Activated effector memory CD4-positive, alpha-beta T cell treated with anti-CD3 and anti-CD28 coated beads, Interleukin-2, amount 50 U/mL, for 16 hours (primary cell): ENCODE results near the gene ZNF101.
"Not testable (repeated sequence)": the region's sequence is repeated elsewhere in the genome, so short reads cannot be mapped to it uniquely, and the experiment has no call there.

ENCODE experiments used
- DNase-seq: peaks from one replicate; pipeline ENCODE4 v3.0.0-alpha.2; 2020

ZNF101 gene

DNA sequence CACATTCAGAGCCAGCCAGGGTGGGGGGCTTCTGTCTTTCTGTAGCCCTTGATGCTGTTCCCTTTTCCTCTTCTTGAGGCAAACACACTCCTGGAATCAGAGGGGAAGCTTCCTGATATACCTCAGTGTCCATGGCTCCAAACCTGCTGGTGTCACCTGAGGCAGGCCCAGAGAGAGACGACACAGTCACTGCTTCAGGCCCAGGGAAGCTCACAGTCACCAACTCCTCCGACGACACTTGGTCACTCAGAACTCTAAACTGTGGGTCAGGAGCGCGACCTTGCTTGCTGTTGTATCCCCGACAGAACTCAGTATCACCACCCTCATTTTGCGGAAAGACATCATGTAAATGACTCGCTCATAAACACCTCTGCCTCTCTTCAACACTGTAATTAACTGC is 6.3 kb upstream of the ZNF101 start:
- no peak for DNase-seq

DNA sequence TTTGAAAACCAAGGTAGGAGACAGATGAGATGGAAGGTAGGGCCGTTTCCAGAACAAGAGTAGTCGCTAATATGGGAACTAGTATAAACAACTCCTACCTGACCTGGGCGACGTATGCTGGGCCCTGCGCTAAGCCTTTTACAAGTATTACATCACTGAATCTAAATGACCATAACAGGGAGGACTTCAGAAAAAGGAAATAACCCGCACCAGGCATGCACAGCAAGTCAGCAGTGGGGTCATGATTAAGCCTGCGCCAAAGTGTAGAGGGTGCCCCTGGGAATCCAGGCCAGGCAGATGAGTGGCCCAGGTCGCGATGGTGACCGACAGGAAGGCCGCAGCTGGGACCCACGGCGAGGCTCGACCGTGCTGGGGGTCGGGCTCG is 5.8 kb upstream of the ZNF101 start:
- no peak for DNase-seq

DNA sequence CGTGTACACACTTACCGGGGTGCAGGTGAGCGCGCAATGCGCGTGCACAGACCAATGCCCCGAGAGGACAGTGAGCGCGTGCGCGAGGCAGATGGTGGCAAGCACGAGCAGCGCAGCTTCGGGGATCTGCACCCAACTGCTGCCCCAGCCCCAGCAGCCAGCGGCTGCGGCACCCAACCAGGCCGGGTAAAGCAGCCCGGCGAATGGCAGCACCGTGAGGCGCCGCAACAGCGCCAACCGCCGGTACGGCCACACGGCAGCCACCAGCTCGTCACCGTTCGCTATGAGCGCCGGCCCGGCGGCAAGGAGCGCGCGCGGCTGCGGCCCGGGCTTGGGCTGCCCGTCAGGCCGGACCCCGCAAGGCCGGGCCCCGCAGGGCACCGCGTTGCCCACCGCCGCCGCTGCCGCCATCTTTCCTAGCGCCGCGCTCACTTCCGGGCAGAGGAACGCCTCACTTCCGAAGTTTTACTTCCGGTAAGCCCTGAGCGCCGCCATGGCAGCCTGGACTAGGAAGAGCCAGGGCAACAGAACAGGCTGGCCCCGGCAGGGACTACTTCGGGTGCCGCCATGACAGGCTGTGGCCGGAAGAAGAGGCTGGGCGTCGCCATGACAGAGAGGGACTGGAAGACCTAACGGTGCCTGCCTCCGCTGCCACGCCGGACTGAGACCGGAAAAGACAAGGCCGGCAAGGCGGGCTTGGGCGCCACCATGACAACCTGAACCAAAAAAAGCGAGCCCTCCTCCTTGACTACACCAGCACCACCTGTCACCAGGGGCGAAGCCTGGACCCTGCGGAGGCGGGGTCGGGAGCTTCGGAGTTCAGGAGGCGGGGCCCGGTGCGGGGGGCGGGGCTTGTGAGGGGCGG is 5.2 kb upstream of the ZNF101 start, which contains the start of gene ATP13A1:
TSS of gene ATP13A1 (minus strand) at position 421 of the 865 bp plus-strand sequence. CDS start at position 411, 10 bp downstream.
- DNase-seq: peak; percentile 98

DNA sequence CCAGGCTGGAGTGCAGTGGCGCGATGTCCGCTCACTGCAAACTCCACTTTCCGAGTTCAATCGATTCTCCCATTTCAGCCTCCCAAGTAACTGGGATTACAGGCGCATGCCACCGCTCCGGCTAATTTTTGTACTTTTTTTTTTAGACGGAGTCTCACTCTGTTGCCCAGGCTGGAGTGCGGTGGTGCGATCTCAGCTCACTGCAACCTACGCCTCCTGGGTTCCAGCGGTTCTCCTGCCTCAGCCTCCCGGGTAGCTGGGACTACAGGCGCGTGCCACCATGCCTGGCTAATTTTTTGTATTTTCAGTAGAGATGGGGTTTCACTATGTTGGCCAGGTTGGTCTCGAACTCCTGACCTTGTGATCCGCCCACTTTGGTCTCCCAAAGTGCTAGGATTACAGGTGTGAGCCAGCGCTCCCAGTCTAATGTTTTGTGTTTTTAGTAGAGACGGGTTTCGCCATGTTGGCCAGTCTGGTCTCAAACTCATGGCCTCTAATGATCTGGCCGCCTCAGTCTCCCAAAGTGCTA is 3.2 kb upstream of the ZNF101 start:
- peak; percentile 56 for DNase-seq

DNA sequence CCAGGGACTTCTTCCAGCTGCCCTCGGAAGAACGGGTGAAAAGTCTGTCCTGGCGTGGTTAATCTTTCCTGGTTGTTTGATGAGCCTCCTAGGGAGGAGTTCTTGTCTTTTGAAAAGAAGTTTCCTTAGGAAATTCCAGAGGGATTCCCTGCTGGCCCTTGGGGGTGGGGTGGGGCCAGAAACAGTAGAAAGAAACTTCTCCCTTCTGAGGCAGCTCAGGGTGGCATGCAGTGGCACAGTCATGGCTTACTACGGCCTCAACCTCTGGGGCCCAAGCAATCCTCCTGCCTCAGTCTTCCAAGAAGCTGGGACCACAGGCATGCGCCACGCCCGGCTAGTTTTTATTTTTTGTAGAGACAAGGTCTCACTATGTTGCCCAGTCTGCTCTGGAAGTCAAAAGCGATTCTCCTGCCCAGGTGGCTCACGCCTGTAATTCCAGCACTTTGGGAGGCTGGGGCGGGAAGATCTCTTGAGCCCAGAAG is 1.5 kb downstream of the ZNF101 start:
- DNase-seq: no peak

DNA sequence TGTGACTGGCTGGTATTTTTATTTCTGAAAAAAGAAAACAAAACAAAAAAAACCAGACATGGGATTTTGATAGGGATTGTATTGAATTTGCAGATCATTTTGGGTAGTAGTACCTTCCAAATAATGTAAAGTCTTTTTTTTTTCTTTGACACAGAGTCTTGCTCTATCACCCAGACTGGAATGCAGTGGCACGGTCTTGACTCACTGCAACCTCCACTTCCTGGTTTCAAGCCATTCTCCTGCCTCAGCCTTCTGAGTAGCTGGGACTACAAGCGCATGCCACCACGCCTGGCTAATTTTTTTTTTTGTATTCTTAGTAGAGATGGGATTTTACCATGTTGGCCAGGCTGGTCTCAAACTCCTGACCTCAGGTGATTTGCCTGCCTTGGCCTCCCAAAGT is 4.2 kb downstream of the ZNF101 start:
- DNase-seq: no peak

DNA sequence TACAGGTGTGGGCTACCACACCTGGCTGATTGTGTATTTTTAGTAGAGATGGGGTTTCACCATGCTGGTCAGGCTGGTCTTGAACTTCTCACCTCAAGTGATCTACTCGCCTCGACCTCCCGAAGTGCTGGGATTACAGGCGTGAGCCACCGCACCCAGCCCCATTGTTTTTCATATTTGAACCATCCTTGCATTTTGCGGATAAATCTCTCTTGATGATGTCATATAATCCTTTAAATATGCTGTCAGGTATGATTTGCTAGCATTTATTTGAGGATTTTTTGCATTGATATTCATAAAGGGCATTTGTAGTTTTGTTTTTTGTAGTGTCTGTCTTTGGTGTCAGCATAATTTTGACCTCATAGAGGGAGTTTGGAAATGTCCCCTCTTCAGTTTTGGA is 5.7 kb downstream of the ZNF101 start:
- DNase-seq: no peak

DNA sequence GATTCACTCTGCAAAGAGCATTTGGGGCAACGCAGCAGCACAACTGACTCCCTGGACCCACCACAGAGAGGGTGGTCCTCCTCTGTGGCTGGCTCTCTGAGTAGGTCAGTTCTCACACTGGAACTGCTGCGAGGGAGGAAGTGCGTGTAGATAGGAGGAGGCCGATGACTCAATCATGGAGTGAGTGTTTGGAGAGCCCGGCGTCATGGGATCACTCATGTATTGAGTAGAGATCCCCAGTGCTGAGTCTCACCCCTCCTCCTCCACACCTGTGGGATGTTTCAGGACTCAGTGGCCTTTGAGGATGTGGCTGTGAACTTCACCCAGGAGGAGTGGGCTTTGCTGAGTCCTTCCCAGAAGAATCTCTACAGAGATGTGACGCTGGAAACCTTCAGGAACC is 8.9 kb downstream of the ZNF101 start:
- DNase-seq: no peak

DNA sequence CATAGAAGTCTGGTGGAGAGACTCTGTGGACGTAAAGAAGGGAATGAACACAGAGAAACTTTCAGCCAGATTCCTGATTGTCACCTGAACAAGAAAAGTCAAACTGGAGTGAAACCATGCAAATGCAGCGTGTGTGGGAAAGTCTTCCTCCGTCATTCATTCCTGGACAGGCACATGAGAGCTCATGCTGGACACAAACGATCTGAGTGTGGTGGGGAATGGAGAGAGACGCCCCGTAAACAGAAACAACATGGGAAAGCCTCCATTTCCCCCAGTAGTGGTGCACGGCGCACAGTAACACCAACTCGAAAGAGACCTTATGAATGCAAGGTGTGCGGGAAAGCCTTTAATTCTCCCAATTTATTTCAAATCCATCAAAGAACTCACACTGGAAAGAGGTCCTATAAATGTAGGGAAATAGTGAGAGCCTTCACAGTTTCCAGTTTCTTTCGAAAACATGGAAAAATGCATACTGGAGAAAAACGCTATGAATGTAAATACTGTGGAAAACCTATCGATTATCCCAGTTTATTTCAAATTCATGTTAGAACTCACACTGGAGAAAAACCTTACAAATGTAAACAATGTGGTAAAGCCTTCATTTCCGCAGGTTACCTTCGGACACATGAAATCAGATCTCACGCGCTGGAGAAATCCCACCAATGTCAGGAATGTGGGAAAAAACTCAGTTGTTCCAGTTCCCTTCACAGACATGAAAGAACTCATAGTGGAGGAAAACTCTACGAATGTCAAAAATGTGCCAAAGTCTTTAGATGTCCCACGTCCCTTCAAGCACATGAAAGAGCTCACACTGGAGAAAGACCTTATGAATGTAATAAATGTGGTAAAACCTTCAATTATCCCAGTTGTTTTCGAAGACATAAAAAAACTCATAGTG is 10.8 kb downstream of the ZNF101 start:
- DNase-seq: no peak

DNA sequence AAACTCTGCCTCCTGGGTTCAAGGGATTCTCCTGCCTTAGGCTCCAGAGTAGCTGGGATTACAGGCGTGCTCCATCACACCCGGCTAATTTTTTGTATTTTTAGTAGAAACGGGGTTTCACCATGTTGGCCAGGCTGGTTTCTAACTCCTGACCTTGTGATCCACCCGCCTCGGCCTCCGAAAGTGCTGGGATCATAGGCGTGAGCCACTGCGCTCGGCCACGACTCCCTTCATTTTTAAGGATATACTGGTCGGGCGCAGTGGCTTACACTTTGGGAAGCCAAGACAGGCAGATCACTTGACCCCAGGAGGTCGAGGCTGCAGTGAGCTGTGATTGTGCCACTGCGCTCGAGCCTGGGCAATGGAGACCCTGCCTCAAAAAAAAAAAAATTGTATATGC is 17.5 kb downstream of the ZNF101 start:
- DNase-seq: not testable (repeated sequence)

DNA sequence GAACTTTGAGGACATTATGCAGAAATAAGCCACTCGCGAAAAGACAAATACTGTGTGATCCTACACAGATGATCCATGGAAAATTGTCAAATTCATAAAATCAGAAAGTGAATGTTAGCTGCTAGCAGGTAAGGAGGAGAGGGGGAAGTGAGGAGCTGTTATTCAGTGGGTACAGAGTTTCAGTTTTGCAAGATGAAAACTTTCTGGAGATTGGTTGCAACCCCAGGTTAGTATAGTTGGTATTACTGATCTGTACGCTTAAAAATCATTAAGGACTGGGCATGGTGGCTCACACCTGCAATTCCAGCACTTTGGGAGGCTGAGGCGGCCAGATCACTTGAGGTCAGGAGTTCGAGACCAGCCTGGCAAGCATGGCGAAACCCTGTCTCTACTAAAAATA is 17.9 kb downstream of the ZNF101 start:
- DNase-seq: no peak

DNA sequence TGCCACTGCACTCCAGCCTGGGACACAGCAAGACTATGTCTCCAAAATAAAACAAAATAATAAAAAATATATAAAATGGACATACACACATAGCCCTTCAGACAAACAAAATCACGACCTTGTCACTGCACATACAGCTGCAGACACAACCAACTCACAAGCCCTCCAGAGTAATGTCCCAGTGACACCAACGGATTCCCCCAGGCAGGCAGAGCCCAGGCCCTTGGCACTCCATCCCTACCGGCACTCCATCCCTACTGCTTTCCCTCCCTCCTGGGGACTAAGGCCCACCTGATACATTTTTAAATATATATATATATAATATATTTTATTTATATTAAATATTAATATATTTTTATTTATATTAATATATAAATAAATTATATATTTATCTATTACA is 18.5 kb downstream of the ZNF101 start:
- DNase-seq: no peak

DNA sequence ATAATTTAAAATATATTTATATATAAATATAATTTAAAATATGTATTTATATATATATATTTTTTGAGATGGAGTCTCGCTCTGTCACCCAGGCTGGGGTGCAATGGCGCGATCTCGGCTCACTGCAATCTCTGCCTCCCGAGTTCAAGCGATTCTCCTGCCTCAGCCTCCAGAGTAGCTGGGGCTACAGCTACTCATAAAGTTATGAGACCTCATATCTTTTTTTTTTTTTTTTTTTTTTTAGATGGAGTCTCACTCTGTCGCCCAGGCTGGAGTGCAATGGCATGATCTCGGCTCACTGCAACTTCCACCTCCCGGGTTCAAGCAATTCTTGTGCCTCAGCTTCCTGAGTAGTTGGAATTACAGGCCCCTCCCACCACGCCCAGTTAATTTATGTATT is 20.4 kb downstream of the ZNF101 start:
- DNase-seq: not testable (repeated sequence)

DNA sequence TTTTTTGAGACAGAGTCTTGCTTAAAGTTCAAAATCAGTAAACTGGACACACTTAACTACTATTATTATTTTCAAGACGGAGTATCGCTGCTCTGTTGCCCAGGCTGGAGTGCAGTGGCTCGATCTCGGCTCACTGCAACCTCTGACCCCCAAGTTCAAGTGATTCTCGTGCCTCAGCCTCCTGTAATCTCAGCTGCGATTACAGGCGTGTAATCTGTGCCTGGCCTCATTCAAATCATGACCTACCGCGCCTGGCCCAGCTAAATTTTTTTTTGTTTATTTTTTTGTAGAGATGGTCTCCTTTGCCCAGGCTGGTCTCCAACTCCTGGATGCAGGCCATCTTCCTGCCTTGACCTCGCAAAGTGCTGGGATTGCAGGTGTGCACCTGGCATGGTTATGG is 23.0 kb downstream of the ZNF101 start:
- no peak for DNase-seq

DNA sequence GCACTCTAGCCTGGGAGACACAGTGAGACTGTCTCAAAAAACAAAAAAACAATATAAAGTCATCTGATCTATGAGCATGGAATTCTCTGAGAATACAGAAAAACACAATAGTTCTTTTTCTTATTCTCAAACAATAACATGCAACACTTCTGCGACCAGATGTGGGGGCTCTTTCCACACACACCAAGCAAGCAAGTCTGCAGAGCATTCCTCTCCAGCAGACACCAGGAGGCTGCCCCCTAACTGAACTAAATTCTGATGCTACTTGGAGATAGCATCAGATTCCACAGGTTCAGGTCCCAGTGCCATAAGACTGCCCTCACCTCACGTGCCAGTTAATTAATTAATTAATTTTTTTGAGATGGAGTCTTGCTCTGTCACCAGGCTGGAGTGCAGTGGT is 27.7 kb downstream of the ZNF101 start:
- DNase-seq: no peak

DNA sequence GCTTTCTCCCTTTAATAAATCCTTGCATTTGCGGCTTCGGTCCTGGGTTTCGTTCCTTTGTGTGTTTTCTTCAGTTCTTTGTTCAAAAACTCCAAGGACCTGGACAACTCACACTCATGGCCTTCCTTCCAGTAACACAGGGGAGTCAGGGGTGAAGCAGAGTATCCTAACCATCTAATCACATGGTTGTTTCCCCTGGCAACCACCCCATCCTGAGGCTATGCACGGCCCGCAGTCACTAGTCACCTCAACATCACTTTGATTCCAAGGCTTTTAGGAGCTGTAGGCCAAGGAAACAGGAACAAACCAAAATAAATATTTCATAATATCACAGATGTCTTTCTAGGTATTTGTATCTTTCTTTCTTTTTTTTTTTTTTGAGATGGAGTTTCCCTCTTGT is 28.9 kb downstream of the ZNF101 start:
- no peak for DNase-seq

DNA sequence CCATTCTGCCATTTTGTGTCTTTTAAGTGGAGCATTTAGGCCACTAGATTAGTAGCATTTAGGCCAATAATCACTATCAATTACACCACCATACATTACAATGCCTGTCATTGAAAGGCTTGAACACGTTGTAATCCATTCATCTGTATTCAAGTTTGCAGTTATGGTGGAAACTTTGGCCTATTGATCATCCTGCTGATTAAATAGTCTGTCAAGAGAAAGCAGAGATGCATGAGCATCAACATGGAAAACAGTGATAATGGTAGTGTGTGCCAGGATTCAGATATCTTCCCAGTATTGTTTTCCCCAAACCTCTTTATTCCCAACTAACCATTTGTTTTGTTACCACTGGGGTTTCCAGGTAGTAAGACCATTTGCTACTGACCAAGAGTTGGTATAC is 31.9 kb downstream of the ZNF101 start:
- DNase-seq: not testable (repeated sequence)

DNA sequence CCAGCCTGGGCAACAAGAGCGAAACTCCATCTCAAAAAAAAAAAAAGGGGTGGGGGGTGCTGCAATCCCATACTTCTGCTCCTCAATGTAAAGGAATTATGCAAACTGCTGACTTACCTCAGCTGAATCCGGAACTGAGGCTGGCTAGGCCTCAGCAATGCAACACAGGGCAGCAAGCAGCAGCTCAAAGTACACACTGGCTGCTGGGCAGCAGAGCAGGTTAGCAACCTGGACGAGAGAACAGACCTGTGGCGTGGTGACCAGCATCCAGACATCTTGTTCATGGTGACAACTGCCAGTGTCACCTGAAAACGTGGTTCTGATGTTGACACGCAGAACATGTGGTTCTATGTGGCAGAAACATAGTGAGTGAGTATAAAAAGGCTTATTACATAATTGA is 36.2 kb downstream of the ZNF101 start:
- DNase-seq: no peak

DNA sequence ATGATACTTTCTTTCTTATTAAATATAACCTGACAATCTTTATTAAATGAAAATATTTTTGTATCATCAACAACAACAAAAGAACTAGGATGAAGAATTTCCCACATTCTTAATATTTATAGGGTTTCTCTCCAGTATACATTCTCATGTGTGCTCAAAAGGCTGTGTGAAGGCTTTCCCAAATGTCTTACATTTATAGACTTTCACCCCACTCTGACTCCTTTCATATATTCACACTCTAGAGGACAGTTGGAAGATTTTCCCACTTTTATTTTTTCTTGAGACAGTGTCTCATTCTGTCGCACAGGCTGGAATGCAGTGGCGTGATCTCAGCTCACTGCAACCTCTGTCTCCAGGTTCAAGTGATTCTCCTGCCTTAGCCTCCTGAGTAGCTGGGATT is 41.9 kb downstream of the ZNF101 start:
- no peak for DNase-seq

DNA sequence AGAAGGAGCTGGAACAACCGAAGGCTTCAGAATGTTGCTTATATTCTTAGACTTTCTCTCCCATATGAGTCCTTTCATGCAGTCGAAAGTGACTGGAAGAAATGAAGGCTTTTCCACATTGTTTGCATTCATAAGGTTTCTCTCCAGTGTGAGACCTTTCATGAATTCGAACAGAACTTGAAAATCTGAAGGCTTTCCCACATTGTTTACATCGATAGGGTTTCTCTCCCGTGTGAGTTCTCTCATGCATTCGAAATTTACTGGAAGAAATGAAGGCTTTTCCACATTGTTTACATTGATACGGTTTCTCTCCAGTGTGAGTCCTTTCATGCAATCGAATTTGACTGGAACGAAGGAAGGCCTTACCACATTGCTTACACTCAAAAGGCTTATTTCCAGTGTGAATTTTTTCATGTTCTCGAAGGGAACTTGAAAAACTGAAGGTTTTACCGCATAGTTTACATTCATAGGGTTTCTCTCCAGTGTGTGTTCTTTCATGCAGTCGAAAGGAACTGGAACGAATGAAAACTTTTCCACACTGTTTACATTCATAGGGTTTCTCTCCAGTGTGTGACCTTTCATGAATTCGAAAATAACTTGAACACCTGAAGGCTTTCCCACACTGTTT is 42.8 kb downstream of the ZNF101 start:
- no peak for DNase-seq

DNA sequence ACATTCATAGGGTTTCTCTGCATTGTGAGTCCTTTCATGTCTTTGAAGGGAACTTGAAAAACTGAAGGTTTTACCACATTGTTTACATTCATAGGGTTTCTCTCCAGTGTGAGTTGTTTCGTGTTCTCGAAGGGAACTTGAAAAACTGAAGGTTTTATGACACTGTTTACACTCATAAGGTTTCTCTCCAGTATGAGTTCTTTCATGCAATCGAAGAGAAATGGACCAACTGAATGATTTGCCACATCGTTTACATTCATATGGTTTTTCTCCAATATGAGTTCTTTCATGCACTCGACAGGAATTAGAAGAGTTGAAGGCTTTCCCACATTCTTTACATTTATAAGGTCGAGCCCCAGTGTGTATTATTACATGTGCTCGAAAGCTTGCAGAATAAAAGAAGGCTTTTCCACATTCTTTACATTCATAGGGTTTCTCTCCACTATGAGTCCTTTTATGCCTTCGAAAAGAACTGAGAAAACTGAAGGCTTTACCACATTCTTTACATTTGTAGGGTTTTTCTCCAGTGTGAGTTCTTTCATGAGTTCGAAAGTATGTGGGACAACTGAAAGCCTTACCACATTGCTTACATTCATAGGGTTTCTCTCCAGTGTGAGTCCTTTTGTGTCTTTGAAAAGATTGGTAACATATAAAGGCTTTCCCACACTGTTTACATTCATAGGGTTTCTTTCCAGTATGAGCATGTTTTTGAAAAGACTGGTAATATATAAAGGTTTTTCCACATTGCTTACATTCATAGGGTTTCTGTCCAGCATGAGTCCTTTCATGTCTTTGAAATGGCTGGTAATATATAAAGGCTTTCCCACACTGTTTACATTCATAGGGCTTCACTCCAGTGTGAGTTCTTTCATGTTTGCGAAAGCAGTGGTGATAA is 43.5 kb downstream of the ZNF101 start:
- DNase-seq: no peak

DNA sequence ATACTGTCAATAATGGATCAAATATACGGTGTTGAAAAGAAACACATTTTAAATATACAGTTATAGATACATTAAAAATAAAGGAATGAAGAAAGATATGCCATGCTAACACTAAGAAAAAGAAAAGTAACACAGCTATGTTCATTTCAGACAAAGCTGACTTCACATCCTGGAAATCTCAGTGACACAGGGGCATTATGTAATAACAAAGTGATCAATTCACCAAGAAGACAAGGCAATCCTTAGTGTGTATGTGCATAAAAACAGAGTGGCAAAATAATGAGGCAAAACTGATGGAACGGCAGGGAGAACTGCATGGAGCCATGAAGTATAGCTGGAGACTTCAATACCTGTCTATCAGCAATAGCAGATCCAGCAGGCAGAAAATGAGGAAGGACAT is 51.2 kb downstream of the ZNF101 start:
- DNase-seq: no peak
